HEK293 (cell line): ENCODE data around the gene CCNY.

Experiments used
- CTCF ChIA-PET: fragments of 350-600 bp; formaldehyde crosslinking; extraction: SDS; loops from one replicate; lab custom pipeline; 2021; ENCODE audit warnings: antibody characterized with exemption; lab: Yijun Ruan, JAX
- POLR2A ChIA-PET: fragments of 300-600 bp; formaldehyde crosslinking; extraction: SDS; loops from one replicate; lab custom pipeline; 2020; ENCODE audit warnings: antibody characterized with exemption, inconsistent platforms; lab: Yijun Ruan, JAX
- H3K27ac ChIP-seq: fragments of 200-500 bp; sonication (Bioruptor generic); 2 replicates; pipeline ENCODE4 v1.5.1; 2014; ENCODE audit warnings: low read depth, low read length, control low read depth, inconsistent platforms; ENCODE audit errors: extremely low read depth
- H3K36me3 ChIP-seq, 2 experiments: fragments of 200-500 bp in 1 of 2; sonication (Bioruptor generic) in 1 of 2; 1 replicate in 1 of 2; 2 replicates in 1 of 2; pipeline ENCODE4 v1.5.1; 2014 to 2017; ENCODE audit warnings: inconsistent platforms in 2 of 2, low read length in 2 of 2; ENCODE audit not compliant: control insufficient read depth in 2 of 2, insufficient read depth in 1 of 2
- H3K4me1 ChIP-seq: fragments of 200-500 bp; sonication (Bioruptor generic); 2 replicates; pipeline ENCODE4 v1.5.1; 2014; ENCODE audit warnings: mild to moderate bottlenecking, low read length, inconsistent platforms; ENCODE audit not compliant: control insufficient read depth, insufficient read depth
- H3K4me3 ChIP-seq: 2 replicates; pipeline ENCODE4 v1.5.1; 2011; ENCODE audit warnings: low read depth, mild to moderate bottlenecking, control low read depth, low read length, moderate library complexity
- H3K9me3 ChIP-seq: fragments of 200-500 bp; sonication (Bioruptor generic); 2 replicates; pipeline ENCODE4 v1.5.1; 2014; ENCODE audit warnings: low read depth, low read length, inconsistent platforms; ENCODE audit not compliant: control insufficient read depth, insufficient read depth
- HOXC10 ChIP-seq: sonication (generic); formaldehyde crosslinking; IDR thresholded peaks from 2 replicates; pipeline ENCODE4 v1.8.1; 2023; ENCODE audit warnings: mild to moderate bottlenecking, missing genetic modification reagents
- INSM2 ChIP-seq: fragments of 450-650 bp; formaldehyde crosslinking; IDR thresholded peaks from 2 replicates; pipeline ENCODE4 v1.5.1; 2016; ENCODE audit warnings: missing biosample characterization, missing genetic modification characterization
- MEIS1 ChIP-seq: sonication (generic); formaldehyde crosslinking; IDR thresholded peaks from 2 replicates; pipeline ENCODE4 v1.8.1; 2022; ENCODE audit warnings: missing genetic modification reagents, mild to moderate bottlenecking, borderline replicate concordance
- WT1 ChIP-seq: fragments of 450-650 bp; formaldehyde crosslinking; IDR thresholded peaks from 2 replicates; pipeline ENCODE4 v1.5.1; 2016; ENCODE audit warnings: missing biosample characterization, missing genetic modification characterization
- ZBTB49 ChIP-seq: fragments of 450-650 bp; formaldehyde crosslinking; IDR thresholded peaks from 2 replicates; pipeline ENCODE4 v1.5.1; 2016; ENCODE audit warnings: missing biosample characterization, missing genetic modification characterization, low read depth
- ZNF10 ChIP-seq: fragments of 450-650 bp; formaldehyde crosslinking; IDR thresholded peaks from 2 replicates; pipeline ENCODE4 v1.5.1; 2017; ENCODE audit warnings: missing biosample characterization, missing genetic modification characterization
- ZNF133 ChIP-seq: fragments of 450-650 bp; formaldehyde crosslinking; IDR thresholded peaks from 2 replicates; pipeline ENCODE4 v1.5.1; 2016; ENCODE audit warnings: missing biosample characterization, missing genetic modification characterization
- ZNF16 ChIP-seq: fragments of 450-650 bp; formaldehyde crosslinking; IDR thresholded peaks from 2 replicates; pipeline ENCODE4 v1.5.1; 2016; ENCODE audit warnings: low read depth, missing biosample characterization, missing genetic modification characterization
- ZNF174 ChIP-seq: fragments of 450-650 bp; formaldehyde crosslinking; IDR thresholded peaks from 2 replicates; pipeline ENCODE4 v1.5.0; 2017; ENCODE audit warnings: missing biosample characterization, mild to moderate bottlenecking, missing genetic modification characterization
- ZNF274 ChIP-seq, 2 experiments: fragments of 200-500 bp in 1 of 2; fragments of 450-650 bp in 1 of 2; sonication (Bioruptor generic) in 1 of 2; formaldehyde crosslinking in 1 of 2; IDR thresholded peaks; 2 replicates each; pipeline versions ENCODE4 v1.5.1 to v1.6.1; 2014 to 2016; ENCODE audit warnings: borderline replicate concordance in 1 of 2, inconsistent platforms in 1 of 2, low read length in 1 of 2, missing biosample characterization in 1 of 2, missing genetic modification characterization in 1 of 2
- ZNF302 ChIP-seq: fragments of 450-650 bp; formaldehyde crosslinking; IDR thresholded peaks from 2 replicates; pipeline ENCODE4 v1.5.1; 2016; ENCODE audit warnings: missing biosample characterization, missing genetic modification characterization, low read depth
- ZNF354C ChIP-seq: fragments of 450-650 bp; formaldehyde crosslinking; IDR thresholded peaks from 2 replicates; pipeline ENCODE4 v1.5.1; 2016; ENCODE audit warnings: missing biosample characterization, missing genetic modification characterization, low read depth, borderline replicate concordance
- ZNF423 ChIP-seq: fragments of 450-650 bp; formaldehyde crosslinking; IDR thresholded peaks from 2 replicates; pipeline ENCODE4 v1.5.1; 2016; ENCODE audit warnings: missing biosample characterization, missing genetic modification characterization
- ZNF48 ChIP-seq: fragments of 450-650 bp; formaldehyde crosslinking; IDR thresholded peaks from 2 replicates; pipeline ENCODE4 v1.5.1; 2016; ENCODE audit warnings: missing biosample characterization, missing genetic modification characterization
- ZSCAN23 ChIP-seq: fragments of 450-650 bp; formaldehyde crosslinking; IDR thresholded peaks from 2 replicates; pipeline ENCODE4 v1.5.1; 2016; ENCODE audit warnings: missing biosample characterization, missing genetic modification characterization
- TF ChIP-seq, protein P1 (sequence below): fragments of 450-650 bp; formaldehyde crosslinking; IDR thresholded peaks from 2 replicates; pipeline ENCODE4 v1.5.1; 2016; ENCODE audit warnings: missing biosample characterization, missing genetic modification characterization

CCNY gene

DNA sequence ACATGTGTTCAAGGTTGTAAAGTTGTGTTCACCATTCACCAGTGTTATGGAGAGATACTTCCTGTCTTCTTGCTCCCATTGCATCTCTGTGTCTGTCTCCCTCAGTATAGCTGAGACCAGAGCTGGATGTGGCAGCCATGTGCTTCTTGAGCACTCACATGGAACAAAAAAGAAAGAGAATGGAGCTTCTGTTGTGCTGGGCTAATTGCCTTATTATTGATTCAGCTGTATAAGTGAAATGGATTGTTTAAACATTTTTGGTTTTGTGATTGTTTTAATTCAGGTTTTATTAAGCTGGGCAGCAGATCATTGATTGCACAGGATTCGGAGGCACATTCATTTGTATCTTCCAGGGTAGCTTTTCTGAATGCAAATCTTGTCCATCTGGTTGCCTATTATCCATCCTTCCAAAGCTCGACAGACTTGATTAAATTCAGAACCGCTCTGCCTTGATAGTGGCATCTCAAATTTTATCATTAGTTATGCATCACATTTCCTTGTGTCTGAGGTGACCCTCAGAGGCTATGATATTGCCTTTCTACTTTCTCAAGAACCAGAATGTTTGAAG, 119.9 kb downstream of the CCNY start:
- POLR2A ChIA-PET, result no interaction called here
- TF ChIP-seq MEIS1 (CRISPR knock-in tag) (no peak), ZNF16 (no peak), ZNF354C (tag by site-specific recombination) (no peak), HOXC10 (CRISPR knock-in tag) (no peak), ZNF274 (IDR thresholded peaks at IDR 0.05; ENCODE audit: low read length) (no peak), ZNF274 (tag by site-specific recombination; IDR thresholded peaks at IDR 0.05; ENCODE audit: borderline replicate concordance) (no peak), ZNF174 (tag by site-specific recombination) (no peak), ZNF10 (tag by site-specific recombination) (no peak), WT1 (tag by site-specific recombination) (no peak)
- TF ChIP-seq, protein P1, sequence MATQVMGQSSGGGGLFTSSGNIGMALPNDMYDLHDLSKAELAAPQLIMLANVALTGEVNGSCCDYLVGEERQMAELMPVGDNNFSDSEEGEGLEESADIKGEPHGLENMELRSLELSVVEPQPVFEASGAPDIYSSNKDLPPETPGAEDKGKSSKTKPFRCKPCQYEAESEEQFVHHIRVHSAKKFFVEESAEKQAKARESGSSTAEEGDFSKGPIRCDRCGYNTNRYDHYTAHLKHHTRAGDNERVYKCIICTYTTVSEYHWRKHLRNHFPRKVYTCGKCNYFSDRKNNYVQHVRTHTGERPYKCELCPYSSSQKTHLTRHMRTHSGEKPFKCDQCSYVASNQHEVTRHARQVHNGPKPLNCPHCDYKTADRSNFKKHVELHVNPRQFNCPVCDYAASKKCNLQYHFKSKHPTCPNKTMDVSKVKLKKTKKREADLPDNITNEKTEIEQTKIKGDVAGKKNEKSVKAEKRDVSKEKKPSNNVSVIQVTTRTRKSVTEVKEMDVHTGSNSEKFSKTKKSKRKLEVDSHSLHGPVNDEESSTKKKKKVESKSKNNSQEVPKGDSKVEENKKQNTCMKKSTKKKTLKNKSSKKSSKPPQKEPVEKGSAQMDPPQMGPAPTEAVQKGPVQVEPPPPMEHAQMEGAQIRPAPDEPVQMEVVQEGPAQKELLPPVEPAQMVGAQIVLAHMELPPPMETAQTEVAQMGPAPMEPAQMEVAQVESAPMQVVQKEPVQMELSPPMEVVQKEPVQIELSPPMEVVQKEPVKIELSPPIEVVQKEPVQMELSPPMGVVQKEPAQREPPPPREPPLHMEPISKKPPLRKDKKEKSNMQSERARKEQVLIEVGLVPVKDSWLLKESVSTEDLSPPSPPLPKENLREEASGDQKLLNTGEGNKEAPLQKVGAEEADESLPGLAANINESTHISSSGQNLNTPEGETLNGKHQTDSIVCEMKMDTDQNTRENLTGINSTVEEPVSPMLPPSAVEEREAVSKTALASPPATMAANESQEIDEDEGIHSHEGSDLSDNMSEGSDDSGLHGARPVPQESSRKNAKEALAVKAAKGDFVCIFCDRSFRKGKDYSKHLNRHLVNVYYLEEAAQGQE, result no peak
- Histone ChIP-seq H3K4me3 (no peak overlapping the region), H3K4me1 (peaks cover 8% of the 10 kb centered on the region), H3K36me3 (no peaks in the 10 kb centered on the region), H3K9me3 (no peaks in the 10 kb centered on the region), H3K27ac (no peak overlapping the region)
- CTCF ChIA-PET, result no interaction called here

- CTCF ChIA-PET, result no interaction called here
- TF ChIP-seq INSM2, result no peak
- TF ChIP-seq ZSCAN23 (tag by site-specific recombination), result no peak
- TF ChIP-seq ZNF48 (tag by site-specific recombination), result no peak
- TF ChIP-seq ZBTB49 (tag by site-specific recombination), result no peak
- TF ChIP-seq ZNF302 (tag by site-specific recombination), result no peak
- no peak for TF ChIP-seq ZNF423 (tag by site-specific recombination)
- no peak for TF ChIP-seq ZNF133 (tag by site-specific recombination)
- TF ChIP-seq, all 188 proteins: peak for 0
- Histone ChIP-seq H3K36me3 (no peaks in the 10 kb centered on the region), H3K9me3 (no peaks in the 10 kb centered on the region), H3K27ac (no peak overlapping the region), H3K4me1 (peaks cover 3% of the 10 kb centered on the region), H3K4me3 (no peak overlapping the region)
- POLR2A ChIA-PET, result no interaction called here
Observed at GRCh38 chr10:35456784-35457183, 120.5 kb downstream of the CCNY start.
